ENCODE results near the gene GDAP1L1.
A peak's percentile ranks its signal among the peaks of the same experiment; 100 is the strongest.
"Not testable (repeated sequence)": the region's sequence is repeated elsewhere in the genome, so short reads cannot be mapped to it uniquely, and the experiment has no call there.

GDAP1L1 gene

GRCh38 chr20:44231193-44231592, 15.9 kb upstream of the GDAP1L1 start:
- DNase-seq (ENCODE audit: insufficient read length, low spot score) (peak; percentile 50), FAIRE-seq (no peak)
- no peak for TF ChIP-seq POLR2A (IDR thresholded peaks at IDR 0.05; ENCODE audit: low read depth, low read length)

- no peak for FAIRE-seq
- DNase-seq (ENCODE audit: insufficient read length, low spot score), result no peak
- TF ChIP-seq POLR2A (IDR thresholded peaks at IDR 0.05; ENCODE audit: low read depth, low read length), result no peak
These were observed 15.2 kb upstream of the GDAP1L1 start for GRCh38 chr20:44231713-44232468.

GRCh38 chr20:44232469-44232856, 14.6 kb upstream of the GDAP1L1 start:
- not testable (repeated sequence) for DNase-seq (ENCODE audit: insufficient read length, low spot score); FAIRE-seq

- DNase-seq (ENCODE audit: insufficient read length, low spot score) (no peak), FAIRE-seq (no peak)
- no peak for TF ChIP-seq POLR2A (IDR thresholded peaks at IDR 0.05; ENCODE audit: low read depth, low read length)
These were observed 13.6 kb upstream of the GDAP1L1 start for GRCh38 chr20:44233436-44234016.

- DNase-seq (ENCODE audit: insufficient read length, low spot score) (no peak), FAIRE-seq (no peak)
- TF ChIP-seq POLR2A (IDR thresholded peaks at IDR 0.05; ENCODE audit: low read depth, low read length), result no peak
These were observed 12.4 kb upstream of the GDAP1L1 start for GRCh38 chr20:44234566-44235317.

GRCh38 chr20:44235702-44236101, 11.4 kb upstream of the GDAP1L1 start:
- FAIRE-seq, result no peak
- TF ChIP-seq POLR2A (IDR thresholded peaks at IDR 0.05; ENCODE audit: low read depth, low read length), result no peak
- DNase-seq (ENCODE audit: insufficient read length, low spot score), result no peak

GRCh38 chr20:44236840-44237239, 10.3 kb upstream of the GDAP1L1 start:
- not testable (repeated sequence) for FAIRE-seq; DNase-seq (ENCODE audit: insufficient read length, low spot score)

GRCh38 chr20:44241796-44242195, 5.3 kb upstream of the GDAP1L1 start:
- DNase-seq (ENCODE audit: insufficient read length, low spot score), result no peak
- no peak for FAIRE-seq
- TF ChIP-seq POLR2A (IDR thresholded peaks at IDR 0.05; ENCODE audit: low read depth, low read length), result no peak

- no peak for DNase-seq (ENCODE audit: insufficient read length, low spot score)
- TF ChIP-seq POLR2A (IDR thresholded peaks at IDR 0.05; ENCODE audit: low read depth, low read length), result no peak
- no peak for FAIRE-seq
These were observed 1.1 kb upstream of the GDAP1L1 start for GRCh38 chr20:44245977-44246376.

GRCh38 chr20:44247586-44248409, 690 bp downstream of the GDAP1L1 start:
- FAIRE-seq, result no peak
- no peak for TF ChIP-seq POLR2A (IDR thresholded peaks at IDR 0.05; ENCODE audit: low read depth, low read length)
- DNase-seq (ENCODE audit: insufficient read length, low spot score), result peak; percentile 44

- TF ChIP-seq POLR2A (IDR thresholded peaks at IDR 0.05; ENCODE audit: low read depth, low read length), result no peak
- DNase-seq (ENCODE audit: insufficient read length, low spot score) (no peak), FAIRE-seq (no peak)
These were observed 1.3 kb downstream of the GDAP1L1 start for GRCh38 chr20:44248410-44248759.

- DNase-seq (ENCODE audit: insufficient read length, low spot score) (no peak), FAIRE-seq (no peak)
- TF ChIP-seq POLR2A (IDR thresholded peaks at IDR 0.05; ENCODE audit: low read depth, low read length), result no peak
These were observed 4.2 kb downstream of the GDAP1L1 start for GRCh38 chr20:44251284-44251683.

GRCh38 chr20:44253528-44253927, 6.4 kb downstream of the GDAP1L1 start:
- TF ChIP-seq POLR2A (IDR thresholded peaks at IDR 0.05; ENCODE audit: low read depth, low read length), result no peak
- FAIRE-seq, result no peak
- no peak for DNase-seq (ENCODE audit: insufficient read length, low spot score)

- DNase-seq (ENCODE audit: insufficient read length, low spot score), result no peak
- no peak for FAIRE-seq
- no peak for TF ChIP-seq POLR2A (IDR thresholded peaks at IDR 0.05; ENCODE audit: low read depth, low read length)
These were observed 7.0 kb downstream of the GDAP1L1 start for GRCh38 chr20:44254073-44254472.

Data from H54 (cell line).